SU-DHL-6 (cell line): ENCODE results near the gene PCDHGC5.

Experiments used
- H2AFZ ChIP-seq: fragments of 200-600 bp; sonication (generic); 2 replicates; pipeline ENCODE4 v1.6.1; 2014; ENCODE audit warnings: low read depth, mild to moderate bottlenecking, moderate library complexity, mixed read lengths, antibody characterized with exemption, low read length; ENCODE audit not compliant: severe bottlenecking
- H3F3A ChIP-seq: fragments of 200-600 bp; shearing (Covaris generic); 2 replicates; pipeline ENCODE4 v1.6.0; 2016; ENCODE audit warnings: antibody characterized with exemption, mild to moderate bottlenecking; ENCODE audit not compliant: insufficient read depth
- H3K27ac ChIP-seq: fragments of 200-600 bp; sonication (generic); 2 replicates; pipeline ENCODE4 v1.5.1; 2016; ENCODE audit warnings: low read depth, mild to moderate bottlenecking, low read length, moderate library complexity, mixed read lengths
- H3K27me3 ChIP-seq: fragments of 200-600 bp; sonication (generic), shearing (Covaris generic); 2 replicates; pipeline ENCODE4 v1.6.0; 2014; ENCODE audit warnings: mild to moderate bottlenecking, low read length
- H3K36me3 ChIP-seq: fragments of 200-600 bp; sonication (generic); 2 replicates; pipeline ENCODE4 v1.6.1; 2014; ENCODE audit warnings: mild to moderate bottlenecking, low read length, mixed read lengths
- H3K4me2 ChIP-seq: fragments of 300-600, 200-600 bp; shearing (Covaris generic), sonication (generic); 2 replicates; pipeline ENCODE4 v1.6.0; 2014; ENCODE audit warnings: low read length, low read depth, mild to moderate bottlenecking; ENCODE audit not compliant: poor library complexity, severe bottlenecking
- H3K4me3 ChIP-seq: fragments of 200-600 bp; sonication (generic); 2 replicates; pipeline ENCODE4 v1.5.1; 2014; ENCODE audit warnings: antibody characterized with exemption, low read length, mild to moderate bottlenecking, mixed read lengths; ENCODE audit not compliant: insufficient read depth, poor library complexity, severe bottlenecking
- H3K79me2 ChIP-seq: fragments of 200-600 bp; sonication (generic); 2 replicates; pipeline ENCODE4 v1.6.1; 2014; ENCODE audit warnings: mild to moderate bottlenecking, low read length, moderate library complexity; ENCODE audit not compliant: insufficient read depth
- H3K9ac ChIP-seq: fragments of 200-600 bp; sonication (generic); 2 replicates; pipeline ENCODE4 v1.7.0; 2014; ENCODE audit warnings: mild to moderate bottlenecking, low read length
- H3K9me2 ChIP-seq: fragments of 200-600 bp; sonication (generic); replicated peaks from 2 replicates; pipeline ENCODE4 v1.6.1; 2014; ENCODE audit warnings: low read length; ENCODE audit not compliant: insufficient read depth
- H3K9me3 ChIP-seq: fragments of 200-600 bp; sonication (generic); 2 replicates; pipeline ENCODE4 v1.6.1; 2014; ENCODE audit warnings: low read length, mixed read lengths; ENCODE audit not compliant: insufficient read depth
- H4K20me1 ChIP-seq: fragments of 200-600 bp; sonication (generic); 2 replicates; pipeline ENCODE4 v1.6.1; 2014; ENCODE audit warnings: low read depth, mild to moderate bottlenecking, antibody characterized with exemption, low read length, moderate library complexity, mixed read lengths
- CTCF ChIP-seq: fragments of 200-600 bp; sonication (generic); IDR thresholded peaks from one replicate; pipeline ENCODE4 v1.5.1; 2017; ENCODE audit warnings: antibody characterized with exemption, mild to moderate bottlenecking, low read length, moderate library complexity; ENCODE audit not compliant: insufficient read depth, poor library complexity, severe bottlenecking
- EZH2phosphoT487 ChIP-seq: fragments of 200-600 bp; sonication (generic), shearing (Covaris generic); conservative IDR thresholded peaks from 2 replicates; pipeline ENCODE4 v1.6.1; 2018; ENCODE audit warnings: mild to moderate bottlenecking, antibody characterized with exemption, low read length, moderate library complexity, mixed read lengths

Gene PCDHGC5

DNA sequence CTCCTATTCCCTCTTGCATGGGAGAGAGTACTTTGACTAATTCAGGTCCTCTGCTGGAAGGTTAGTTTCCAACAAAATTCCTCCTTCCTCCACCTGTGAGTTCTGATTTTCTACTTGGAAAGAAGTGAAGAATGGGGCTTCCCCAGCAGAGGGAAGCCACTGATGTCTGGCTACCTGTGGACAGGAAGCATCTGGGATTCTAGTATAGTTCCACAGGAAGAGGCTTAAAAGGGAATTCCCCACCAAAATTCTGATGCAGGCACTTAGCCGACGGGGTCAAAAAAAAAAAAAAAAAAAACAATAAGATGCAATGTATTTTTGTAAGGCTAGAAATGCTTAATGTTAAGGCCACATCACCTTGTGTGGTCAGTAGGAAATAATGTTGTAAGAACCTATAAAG is 33.4 kb downstream of the PCDHGC5 start:
- Histone ChIP-seq H3K4me3 (no peak overlapping the region), H3K9me2 (no peaks in the 10 kb centered on the region)

GRCh38 chr5:141523991-141524390 is 35.1 kb downstream of the PCDHGC5 start:
- peak overlapping the region; percentile 94 for H3K4me2 ChIP-seq

More for the DNA sequence above, 33.4 kb downstream of the PCDHGC5 start:
- TF ChIP-seq EZH2phosphoT487 (no peak), CTCF (no peak)
- Histone ChIP-seq H3K4me2 (peak overlapping the region; percentile 26), H3K9ac (peak overlapping the region; percentile 26), H3K36me3 (peaks cover 36% of the 10 kb centered on the region), H2AFZ (no peak overlapping the region), H4K20me1 (no peaks in the 10 kb centered on the region), H3K9me3 (no peaks in the 10 kb centered on the region), H3K27ac (peak overlapping the region; percentile 99), H3K79me2 (peaks cover 41% of the 10 kb centered on the region), H3F3A (peaks cover 54% of the 10 kb centered on the region), H3K27me3 (no peaks in the 10 kb centered on the region)

GRCh38 chr5:141524604-141525597 is 36.0 kb downstream of the PCDHGC5 start:
- Histone ChIP-seq H3K27ac (peak overlapping the region; percentile 99), H2AFZ (no peak overlapping the region), H4K20me1 (no peaks in the 10 kb centered on the region), H3K9me2 (no peaks in the 10 kb centered on the region), H3K9me3 (no peaks in the 10 kb centered on the region), H3F3A (peaks cover 58% of the 10 kb centered on the region), H3K27me3 (no peaks in the 10 kb centered on the region), H3K4me3 (peak overlapping the region; percentile 24), H3K79me2 (peaks cover 64% of the 10 kb centered on the region), H3K4me2 (peak overlapping the region; percentile 94), H3K9ac (peak overlapping the region; percentile 86), H3K36me3 (peaks cover 45% of the 10 kb centered on the region)
- TF ChIP-seq EZH2phosphoT487 = no peak
- TF ChIP-seq CTCF = peak; percentile 100

More at GRCh38 chr5:141523991-141524390, 35.1 kb downstream of the PCDHGC5 start:
- no peak for TF ChIP-seq EZH2phosphoT487
- no peak for TF ChIP-seq CTCF
- peak overlapping the region; percentile 6 for H3K4me3 ChIP-seq
- peaks cover 58% of the 10 kb centered on the region for H3K79me2 ChIP-seq
- H4K20me1 ChIP-seq = no peaks in the 10 kb centered on the region
- H2AFZ ChIP-seq = no peak overlapping the region
- no peaks in the 10 kb centered on the region for H3K9me2 ChIP-seq
- H3K27me3 ChIP-seq = no peaks in the 10 kb centered on the region
- H3F3A ChIP-seq = peaks cover 60% of the 10 kb centered on the region
- H3K9ac ChIP-seq = peak overlapping the region; percentile 86
- H3K9me3 ChIP-seq = no peaks in the 10 kb centered on the region
- peak overlapping the region; percentile 99 for H3K27ac ChIP-seq
- H3K36me3 ChIP-seq = peaks cover 45% of the 10 kb centered on the region
